SK-N-SH (cell line): ENCODE measurements around the gene DERL3.

Source experiments
- CTCF ChIP-seq: fragments of 200-600 bp; sonication (generic); IDR thresholded peaks from 2 replicates; pipeline ENCODE4 v1.6.1; 2017; ENCODE audit warnings: antibody characterized with exemption, mild to moderate bottlenecking, moderate library complexity
- FOSL2 ChIP-seq: IDR thresholded peaks from 2 replicates; pipeline ENCODE4 v1.4.0; 2012; ENCODE audit warnings: low read depth, mild to moderate bottlenecking, moderate library complexity, borderline replicate concordance
- FOXJ3 ChIP-seq: sonication (generic); formaldehyde crosslinking; IDR thresholded peaks from 2 replicates; pipeline ENCODE4 v1.5.1; 2020; ENCODE audit warnings: mild to moderate bottlenecking, missing genetic modification reagents
- POLR2AphosphoS5 ChIP-seq: IDR thresholded peaks from 2 replicates; pipeline ENCODE4 v1.6.1; 2012; ENCODE audit warnings: low read depth, low read length
- RXRA ChIP-seq: IDR thresholded peaks from 2 replicates; pipeline ENCODE4 v1.4.0; 2012; ENCODE audit warnings: low read depth, mild to moderate bottlenecking, borderline replicate concordance
- SMC3 ChIP-seq: IDR thresholded peaks from 2 replicates; pipeline ENCODE4 v1.6.1; 2012; ENCODE audit warnings: low read depth, low read length, improper control_type of control experiment
- TCF12 ChIP-seq: IDR thresholded peaks from 2 replicates; pipeline ENCODE4 v1.4.0; 2012
- TEAD4 ChIP-seq: IDR thresholded peaks from 2 replicates; pipeline ENCODE4 v1.4.0; 2012; ENCODE audit warnings: mild to moderate bottlenecking, borderline replicate concordance; ENCODE audit not compliant: insufficient read depth

- TF ChIP-seq TCF12 (no peak), SMC3 (no peak), CTCF (no peak), POLR2AphosphoS5 (no peak), RXRA (no peak), FOXJ3 (CRISPR knock-in tag) (no peak), FOSL2 (no peak), TEAD4 (no peak)
Measured at GRCh38 chr22:23831261-23831660, 7.5 kb downstream of the DERL3 start.
